ENCODE data around the gene GRM8.

The GRM8 gene

DNA sequence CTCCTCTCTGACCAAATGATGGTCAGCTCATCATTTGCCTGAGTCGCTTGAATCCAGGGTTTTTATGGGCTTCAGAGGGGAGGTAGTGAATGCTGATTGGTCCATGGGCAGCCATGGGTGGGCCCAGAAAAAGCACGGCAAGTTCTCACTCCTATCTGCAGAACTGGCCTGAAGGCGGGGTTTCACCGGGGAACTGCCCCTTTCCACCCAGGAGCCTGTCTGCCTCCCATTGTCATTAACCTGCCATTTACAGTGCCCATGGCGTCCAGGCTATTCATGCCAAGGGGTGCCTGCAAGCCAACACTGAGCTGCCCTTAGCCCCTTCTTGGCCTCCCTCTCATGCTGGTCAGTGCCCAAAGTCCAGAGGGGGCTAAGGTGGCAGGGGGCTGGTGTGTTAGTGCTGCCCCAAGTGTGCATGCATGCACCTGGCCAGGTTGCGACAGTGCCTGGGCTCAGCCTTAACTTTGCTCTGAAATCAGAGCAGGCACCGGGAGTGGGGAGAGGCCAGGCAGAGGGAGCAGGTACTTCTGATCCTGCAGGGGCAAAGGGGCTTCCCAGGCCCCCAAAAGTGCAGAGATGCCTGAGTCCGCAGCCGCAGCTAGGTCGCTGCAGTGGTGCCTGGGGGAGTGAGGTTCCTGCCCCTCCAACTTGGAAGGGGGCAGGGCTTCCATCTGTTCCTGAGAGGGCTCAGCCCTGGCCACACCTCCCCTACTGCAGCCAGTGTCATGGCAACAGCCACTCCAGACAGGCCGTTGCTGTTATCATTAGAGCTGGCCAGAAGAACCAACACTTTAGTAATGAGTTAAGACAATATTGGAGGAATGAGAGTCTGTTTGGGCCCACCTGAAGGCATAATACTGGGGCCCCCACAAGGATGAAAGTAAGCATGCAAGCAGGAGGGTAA lies 561.6 kb downstream of the GRM8 start:
- no peak for ATAC-seq (ENCODE audit: insufficient read depth, low read depth)

DNA sequence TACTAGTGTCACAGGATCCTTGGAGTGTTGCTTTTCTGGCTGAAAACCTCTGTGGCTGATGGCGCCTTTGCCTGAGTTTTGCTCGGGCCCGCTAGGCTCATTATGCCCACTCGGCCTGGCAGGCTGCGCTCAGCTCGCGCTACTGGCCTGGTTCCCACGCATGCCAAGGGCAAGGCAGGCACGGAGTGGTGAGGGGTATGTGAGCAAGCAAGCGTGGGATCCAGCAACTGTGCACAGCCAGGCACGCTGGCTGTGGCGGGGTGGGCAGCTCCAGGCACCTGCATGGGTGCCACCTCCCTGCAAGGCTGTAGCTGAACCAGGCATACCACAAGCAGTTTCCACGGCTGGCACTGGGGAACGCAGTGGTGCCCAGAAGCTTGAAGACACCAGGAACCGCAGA lies 562.6 kb downstream of the GRM8 start:
- Histone ChIP-seq H3K4me3 (ENCODE audit: low read depth in 1 of 2, low read length in 2 of 2) (no peak overlapping the region), H4K20me1 (ENCODE audit: insufficient read depth, low read length) (no peaks in the 10 kb centered on the region), H3K4me1 (ENCODE audit: insufficient read depth, low read length) (no peaks in the 10 kb centered on the region), H3K79me2 (ENCODE audit: insufficient read depth, low read length) (no peaks in the 10 kb centered on the region), H3K27me3 (ENCODE audit: insufficient read depth, low read length, poor library complexity) (no peaks in the 10 kb centered on the region), H2AFZ (ENCODE audit: low read depth, low read length) (no peak overlapping the region), H3K36me3 (ENCODE audit: insufficient read depth, low read length) (no peaks in the 10 kb centered on the region), H3K9ac (ENCODE audit: low read depth, low read length) (no peak overlapping the region), H3K9me3 (ENCODE audit: insufficient read depth, low read length, severe bottlenecking) (peaks cover 16% of the 10 kb centered on the region), H3K4me2 (ENCODE audit: insufficient read depth, low read length) (no peak overlapping the region), H3K27ac (ENCODE audit: low read length) (no peak overlapping the region)
- no peak for TF ChIP-seq EZH2 (IDR thresholded peaks at IDR 0.05; ENCODE audit: borderline replicate concordance, low read depth, low read length, severe bottlenecking)
- TF ChIP-seq, protein P1, sequence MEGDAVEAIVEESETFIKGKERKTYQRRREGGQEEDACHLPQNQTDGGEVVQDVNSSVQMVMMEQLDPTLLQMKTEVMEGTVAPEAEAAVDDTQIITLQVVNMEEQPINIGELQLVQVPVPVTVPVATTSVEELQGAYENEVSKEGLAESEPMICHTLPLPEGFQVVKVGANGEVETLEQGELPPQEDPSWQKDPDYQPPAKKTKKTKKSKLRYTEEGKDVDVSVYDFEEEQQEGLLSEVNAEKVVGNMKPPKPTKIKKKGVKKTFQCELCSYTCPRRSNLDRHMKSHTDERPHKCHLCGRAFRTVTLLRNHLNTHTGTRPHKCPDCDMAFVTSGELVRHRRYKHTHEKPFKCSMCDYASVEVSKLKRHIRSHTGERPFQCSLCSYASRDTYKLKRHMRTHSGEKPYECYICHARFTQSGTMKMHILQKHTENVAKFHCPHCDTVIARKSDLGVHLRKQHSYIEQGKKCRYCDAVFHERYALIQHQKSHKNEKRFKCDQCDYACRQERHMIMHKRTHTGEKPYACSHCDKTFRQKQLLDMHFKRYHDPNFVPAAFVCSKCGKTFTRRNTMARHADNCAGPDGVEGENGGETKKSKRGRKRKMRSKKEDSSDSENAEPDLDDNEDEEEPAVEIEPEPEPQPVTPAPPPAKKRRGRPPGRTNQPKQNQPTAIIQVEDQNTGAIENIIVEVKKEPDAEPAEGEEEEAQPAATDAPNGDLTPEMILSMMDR (IDR thresholded peaks at IDR 0.05; ENCODE audit: borderline replicate concordance, extremely low read depth, low read length, poor library complexity, severe bottlenecking) = no peak
- no peak for ATAC-seq (ENCODE audit: insufficient read depth, low read depth)
- DNase-seq = no peak

More for the DNA sequence above, 561.6 kb downstream of the GRM8 start:
- H4K20me1 ChIP-seq (ENCODE audit: insufficient read depth, low read length) = no peaks in the 10 kb centered on the region
- H3K4me3 ChIP-seq (ENCODE audit: low read depth in 1 of 2, low read length in 2 of 2) = no peak overlapping the region
- H3K27me3 ChIP-seq (ENCODE audit: insufficient read depth, low read length, poor library complexity) = no peaks in the 10 kb centered on the region
- H3K27ac ChIP-seq (ENCODE audit: low read length) = no peak overlapping the region
- H3K9me3 ChIP-seq (ENCODE audit: insufficient read depth, low read length, severe bottlenecking) = peaks cover 14% of the 10 kb centered on the region
- no peak overlapping the region for H2AFZ ChIP-seq (ENCODE audit: low read depth, low read length)
- H3K36me3 ChIP-seq (ENCODE audit: insufficient read depth, low read length) = no peaks in the 10 kb centered on the region
- DNase-seq = no peak
- H3K4me1 ChIP-seq (ENCODE audit: insufficient read depth, low read length) = no peaks in the 10 kb centered on the region
- no peak overlapping the region for H3K9ac ChIP-seq (ENCODE audit: low read depth, low read length)
- H3K4me2 ChIP-seq (ENCODE audit: insufficient read depth, low read length) = no peak overlapping the region
- H3K79me2 ChIP-seq (ENCODE audit: insufficient read depth, low read length) = no peaks in the 10 kb centered on the region
- TF ChIP-seq, protein P1 (IDR thresholded peaks at IDR 0.05; ENCODE audit: borderline replicate concordance, extremely low read depth, low read length, poor library complexity, severe bottlenecking) = no peak
- no peak for TF ChIP-seq EZH2 (IDR thresholded peaks at IDR 0.05; ENCODE audit: borderline replicate concordance, low read depth, low read length, severe bottlenecking)

DNA sequence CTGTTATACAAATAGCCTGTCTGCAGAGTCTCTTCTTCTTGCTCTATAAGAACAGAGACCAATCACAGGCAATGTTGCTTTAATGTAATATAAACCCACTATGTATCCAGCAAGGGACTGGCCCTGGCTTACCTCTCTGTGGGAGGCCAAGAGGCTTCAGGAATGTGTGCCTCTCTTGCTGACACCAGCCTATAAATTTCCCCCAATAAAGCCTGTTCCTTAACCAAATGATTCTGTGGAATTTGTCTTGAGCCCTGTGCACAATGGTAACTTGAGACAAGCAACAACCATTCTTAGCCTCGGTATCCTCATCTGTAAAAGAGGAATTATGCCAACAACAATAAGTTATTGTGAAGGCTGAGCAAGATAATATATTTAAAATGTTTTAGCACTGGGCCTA lies 563.7 kb downstream of the GRM8 start:
- no peak overlapping the region for H3K27ac ChIP-seq (ENCODE audit: low read length)
- ATAC-seq (ENCODE audit: insufficient read depth, low read depth) (no peak), DNase-seq (no peak)
- TF ChIP-seq EZH2 (IDR thresholded peaks at IDR 0.05; ENCODE audit: borderline replicate concordance, low read depth, low read length, severe bottlenecking) = no peak
- no peak overlapping the region for H3K4me2 ChIP-seq (ENCODE audit: insufficient read depth, low read length)
- peaks cover 16% of the 10 kb centered on the region for H3K9me3 ChIP-seq (ENCODE audit: insufficient read depth, low read length, severe bottlenecking)
- no peaks in the 10 kb centered on the region for H3K4me1 ChIP-seq (ENCODE audit: insufficient read depth, low read length)
- no peak overlapping the region for H3K4me3 ChIP-seq (ENCODE audit: low read depth in 1 of 2, low read length in 2 of 2)
- no peak overlapping the region for H3K9ac ChIP-seq (ENCODE audit: low read depth, low read length)
- H3K79me2 ChIP-seq (ENCODE audit: insufficient read depth, low read length) = no peaks in the 10 kb centered on the region
- H4K20me1 ChIP-seq (ENCODE audit: insufficient read depth, low read length) = no peaks in the 10 kb centered on the region
- no peak overlapping the region for H2AFZ ChIP-seq (ENCODE audit: low read depth, low read length)
- no peaks in the 10 kb centered on the region for H3K36me3 ChIP-seq (ENCODE audit: insufficient read depth, low read length)
- H3K27me3 ChIP-seq (ENCODE audit: insufficient read depth, low read length, poor library complexity) = no peaks in the 10 kb centered on the region

DNA sequence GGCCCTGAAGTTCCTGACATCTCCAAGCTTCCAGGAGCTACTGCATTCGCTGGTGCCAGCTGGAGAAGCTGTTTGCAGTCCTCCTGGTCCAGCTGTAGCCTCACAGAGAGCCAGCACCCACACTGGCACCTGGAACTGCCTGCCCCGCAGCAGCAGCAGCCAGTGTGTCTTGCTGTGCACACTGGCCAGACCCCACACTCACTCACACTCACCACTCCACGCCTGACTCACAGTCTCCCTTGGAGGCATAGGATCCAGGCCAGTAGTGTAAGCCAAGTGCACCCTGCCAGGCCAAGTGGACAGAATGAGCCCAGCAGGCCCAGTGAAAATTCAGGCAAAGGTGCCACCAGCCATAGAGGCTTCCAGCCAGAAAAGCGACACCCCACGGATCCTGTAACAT lies 566.3 kb downstream of the GRM8 start:
- Histone ChIP-seq H3K4me2 (ENCODE audit: insufficient read depth, low read length) (no peak overlapping the region), H4K20me1 (ENCODE audit: insufficient read depth, low read length) (no peaks in the 10 kb centered on the region), H3K9ac (ENCODE audit: low read depth, low read length) (no peak overlapping the region), H3K79me2 (ENCODE audit: insufficient read depth, low read length) (no peaks in the 10 kb centered on the region), H3K4me3 (ENCODE audit: low read depth in 1 of 2, low read length in 2 of 2) (no peak overlapping the region), H3K9me3 (ENCODE audit: insufficient read depth, low read length, severe bottlenecking) (peaks cover 16% of the 10 kb centered on the region), H3K27ac (ENCODE audit: low read length) (no peak overlapping the region), H2AFZ (ENCODE audit: low read depth, low read length) (no peak overlapping the region), H3K27me3 (ENCODE audit: insufficient read depth, low read length, poor library complexity) (no peaks in the 10 kb centered on the region), H3K4me1 (ENCODE audit: insufficient read depth, low read length) (no peaks in the 10 kb centered on the region), H3K36me3 (ENCODE audit: insufficient read depth, low read length) (no peaks in the 10 kb centered on the region)
- ATAC-seq (ENCODE audit: insufficient read depth, low read depth) (no peak), DNase-seq (no peak)
- no peak for TF ChIP-seq EZH2 (IDR thresholded peaks at IDR 0.05; ENCODE audit: borderline replicate concordance, low read depth, low read length, severe bottlenecking)
- TF ChIP-seq, protein P1 (IDR thresholded peaks at IDR 0.05; ENCODE audit: borderline replicate concordance, extremely low read depth, low read length, poor library complexity, severe bottlenecking) = no peak

Data from DND-41 (cell line).